Stimulated activated CD8-positive, alpha-beta memory T cell treated with anti-CD3 and anti-CD28 coated beads, Interleukin-7, amount 100 ng/mL, for 48 hours (primary cell): ENCODE measurements around the gene CNIH3.

Experiments used
- DNase-seq, 2 donors: peaks; one replicate each; pipeline ENCODE4 v3.0.0-alpha.2; 2020; ENCODE audit warnings: low read depth in 1 of 2; ENCODE audit errors: extremely low read depth in 1 of 2

CNIH3 gene

DNA sequence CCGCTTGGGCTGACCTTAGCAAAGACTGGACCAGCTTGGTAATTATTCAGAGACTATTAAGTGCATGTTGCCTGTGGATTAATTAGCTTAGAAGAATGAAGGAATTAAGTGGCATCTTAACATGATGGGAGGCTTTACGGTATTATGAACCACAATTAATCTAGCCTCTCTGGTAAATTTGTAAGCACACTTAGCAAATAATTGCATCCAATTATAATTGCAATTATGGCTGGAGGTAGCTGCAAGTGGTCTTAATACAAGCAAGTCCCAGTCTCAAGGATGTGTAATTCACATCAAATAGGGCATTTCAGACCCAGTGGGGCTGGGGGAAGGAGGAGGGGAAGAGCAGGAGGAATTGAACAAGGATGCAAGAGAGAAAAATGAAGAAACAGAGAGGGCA is 151.6 kb downstream of the CNIH3 start:
- DNase-seq: no peak

GRCh38 chr1:224768971-224769370 is 152.9 kb downstream of the CNIH3 start:
- DNase-seq: no peak

DNA sequence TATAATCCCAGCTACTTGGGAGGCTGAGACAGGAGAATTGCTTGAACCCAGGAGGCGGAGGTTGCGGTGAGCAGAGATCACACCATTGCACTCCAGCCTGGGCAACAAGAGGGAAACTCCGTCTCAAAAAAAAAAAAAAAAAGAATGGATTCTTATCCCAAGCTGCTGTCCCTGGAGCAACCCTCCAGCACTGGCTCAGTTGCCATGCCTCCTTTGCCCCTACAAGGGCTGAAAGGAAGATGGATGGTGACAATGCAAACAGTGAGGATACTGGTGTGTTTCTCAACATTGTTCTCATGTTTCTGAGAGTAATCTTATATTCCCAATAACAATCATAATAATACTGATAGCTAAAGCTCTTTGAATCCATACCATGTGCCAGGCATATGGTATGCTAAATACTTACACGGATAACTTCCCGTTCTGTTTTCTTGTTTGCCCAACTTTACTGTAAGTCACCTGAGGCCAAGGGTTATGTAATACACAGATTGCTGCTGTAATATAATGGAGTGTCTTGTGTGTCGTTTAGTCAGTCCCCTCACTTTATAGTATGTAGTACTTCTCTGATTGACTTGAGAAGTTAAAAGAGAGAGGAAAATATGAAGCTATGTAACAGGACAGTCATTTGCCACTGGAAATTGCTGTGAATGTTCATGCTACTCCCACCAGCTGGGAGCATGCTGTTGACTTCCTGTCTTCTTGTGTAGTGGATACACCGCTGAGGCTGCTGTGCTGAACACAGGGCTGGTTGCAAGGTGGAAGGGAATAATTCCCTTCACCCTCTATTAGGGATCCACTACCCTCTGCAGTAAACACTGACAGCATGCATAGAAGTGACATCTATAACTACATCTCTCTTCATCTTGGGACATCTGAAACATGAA is 153.6 kb downstream of the CNIH3 start:
- no peak for DNase-seq

DNA sequence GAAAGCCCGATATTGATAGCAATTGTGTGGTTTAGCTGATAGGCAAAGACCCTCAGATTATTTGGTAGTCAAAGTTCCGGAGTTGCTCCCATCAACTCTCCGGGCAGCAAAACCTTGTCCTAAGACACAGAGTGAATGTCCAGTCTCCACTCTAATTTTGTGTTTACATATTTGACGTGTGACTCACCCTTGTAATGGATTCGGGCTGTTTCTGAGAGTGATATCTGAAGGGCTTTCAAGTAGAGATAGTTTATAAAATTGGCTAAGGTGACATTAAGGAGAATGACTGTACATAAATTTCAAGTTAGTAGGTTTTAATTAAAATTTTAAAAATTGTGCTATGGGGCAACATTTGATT is 154.2 kb downstream of the CNIH3 start:
- no peak for DNase-seq

- DNase-seq: no peak
Measured at GRCh38 chr1:224773646-224774045, 157.5 kb downstream of the CNIH3 start.

DNA sequence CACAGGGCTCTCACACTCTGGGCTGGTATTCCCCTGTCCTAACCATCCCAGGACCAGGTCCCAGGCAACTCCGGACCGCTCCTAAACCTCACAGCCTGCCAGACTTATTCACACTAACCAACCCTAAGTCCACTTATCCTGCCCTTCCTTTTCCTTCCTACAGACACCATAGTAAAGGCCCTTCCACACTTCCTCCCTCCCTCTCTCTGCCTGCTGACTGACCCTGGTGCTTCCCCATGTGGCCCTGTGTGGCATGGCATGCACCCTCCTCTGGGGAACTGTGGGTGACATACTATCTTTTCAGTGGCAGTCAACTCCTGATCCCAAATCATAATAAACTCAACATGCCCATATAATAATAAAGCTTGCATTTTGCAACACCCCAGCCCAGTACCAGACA is 158.3 kb downstream of the CNIH3 start:
- no peak for DNase-seq

DNA sequence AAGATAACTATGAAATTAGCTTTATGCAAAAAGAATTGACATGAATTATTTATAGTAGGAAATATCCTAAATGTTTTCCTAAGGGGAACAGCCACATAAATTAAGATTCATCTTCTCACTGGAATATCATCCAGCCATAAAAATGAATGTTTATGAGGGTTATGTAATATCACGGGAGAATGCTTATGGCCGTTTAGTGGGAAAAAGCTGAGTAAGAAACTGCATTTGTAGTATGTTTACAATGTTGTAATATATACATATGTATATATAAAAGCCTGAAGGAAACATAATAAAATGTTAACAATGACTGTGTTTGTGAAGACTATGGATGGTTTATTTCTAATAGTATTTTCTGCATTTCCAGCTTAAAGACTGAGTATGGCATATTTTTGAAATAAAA is 161.1 kb downstream of the CNIH3 start:
- DNase-seq: no peak

DNA sequence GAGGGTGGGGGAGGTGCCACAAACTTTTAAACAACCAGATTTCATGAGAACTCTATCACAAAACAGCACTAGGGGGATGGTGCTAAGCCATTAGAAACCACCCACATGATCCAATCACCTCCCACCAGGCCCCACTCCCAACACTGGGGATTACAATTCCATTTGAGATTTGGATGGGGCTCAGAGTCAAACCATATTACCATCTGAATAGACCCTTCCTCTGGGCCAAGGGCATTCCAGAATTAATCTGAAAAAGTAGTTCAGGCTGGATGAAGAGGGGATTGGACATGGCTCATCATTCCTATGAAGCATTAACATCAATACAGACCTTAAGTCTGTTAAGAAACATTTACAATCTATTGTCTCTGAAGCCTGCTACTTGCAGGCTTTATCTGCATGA is 163.4 kb downstream of the CNIH3 start:
- no peak for DNase-seq

DNA sequence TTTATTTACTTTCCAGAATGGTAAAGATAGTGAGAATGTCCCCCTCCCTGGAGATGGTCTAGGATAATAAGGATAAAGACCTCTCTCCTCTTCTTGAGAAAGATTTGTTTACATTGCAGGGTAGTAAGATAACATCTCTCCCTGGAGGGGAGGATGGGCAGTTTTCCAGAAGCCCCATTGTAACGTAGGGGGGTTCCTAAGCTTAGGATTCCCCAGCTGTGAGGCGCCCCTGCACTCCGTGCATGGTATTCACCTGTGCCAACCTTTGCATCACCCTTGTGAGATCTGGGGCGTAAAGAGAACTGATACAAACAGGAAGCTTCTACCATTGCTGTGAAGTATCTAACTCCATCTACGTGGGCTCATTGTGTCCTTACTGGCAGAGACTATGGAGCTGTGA is 164.6 kb downstream of the CNIH3 start:
- no peak for DNase-seq

- DNase-seq: no peak
Measured at GRCh38 chr1:224781800-224782199, 165.7 kb downstream of the CNIH3 start.

GRCh38 chr1:224782281-224783000 is 166.3 kb downstream of the CNIH3 start:
- no peak for DNase-seq

- no peak for DNase-seq
Measured at GRCh38 chr1:224783006-224783651, 167.0 kb downstream of the CNIH3 start.

DNA sequence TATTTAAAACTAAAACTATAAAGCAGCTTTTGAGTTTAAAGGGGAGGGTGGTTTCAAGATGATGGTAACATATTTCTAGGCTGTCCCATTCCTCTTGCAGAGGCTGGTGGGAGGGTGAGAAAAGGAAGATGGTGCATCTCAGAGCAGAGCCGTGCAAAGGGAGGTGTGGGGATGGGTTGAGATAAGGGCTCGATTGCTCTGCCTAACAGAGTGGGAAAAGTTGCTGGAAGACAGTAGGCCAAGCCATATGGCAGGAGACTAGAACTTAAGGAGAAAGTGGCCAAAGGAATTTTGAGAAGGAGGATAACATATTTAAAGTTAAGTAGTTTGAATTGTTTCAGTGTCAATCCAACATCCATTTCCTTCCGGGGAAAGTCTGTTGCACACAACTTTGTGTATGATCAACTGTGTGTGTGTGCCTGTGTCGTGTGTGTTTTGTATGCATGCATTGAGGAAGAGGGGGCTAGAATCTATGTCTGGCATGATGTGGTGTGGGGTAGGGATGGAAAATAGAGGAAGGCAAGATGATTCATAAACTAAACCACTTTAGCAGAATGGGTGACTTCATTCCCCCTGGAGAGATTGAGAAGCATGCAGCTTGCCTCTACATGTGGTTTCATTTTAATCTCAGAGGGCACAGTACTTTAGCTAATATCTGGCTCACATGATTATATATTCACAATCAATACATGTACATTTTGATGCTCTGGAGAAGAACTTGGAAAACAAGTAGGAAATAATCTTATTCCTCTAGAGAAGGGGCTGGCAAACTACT is 168.3 kb downstream of the CNIH3 start:
- no peak for DNase-seq

- DNase-seq: no peak
Measured at GRCh38 chr1:224785040-224785328, 168.9 kb downstream of the CNIH3 start.

- no peak for DNase-seq
Measured at GRCh38 chr1:224785622-224786021, 169.5 kb downstream of the CNIH3 start.

DNA sequence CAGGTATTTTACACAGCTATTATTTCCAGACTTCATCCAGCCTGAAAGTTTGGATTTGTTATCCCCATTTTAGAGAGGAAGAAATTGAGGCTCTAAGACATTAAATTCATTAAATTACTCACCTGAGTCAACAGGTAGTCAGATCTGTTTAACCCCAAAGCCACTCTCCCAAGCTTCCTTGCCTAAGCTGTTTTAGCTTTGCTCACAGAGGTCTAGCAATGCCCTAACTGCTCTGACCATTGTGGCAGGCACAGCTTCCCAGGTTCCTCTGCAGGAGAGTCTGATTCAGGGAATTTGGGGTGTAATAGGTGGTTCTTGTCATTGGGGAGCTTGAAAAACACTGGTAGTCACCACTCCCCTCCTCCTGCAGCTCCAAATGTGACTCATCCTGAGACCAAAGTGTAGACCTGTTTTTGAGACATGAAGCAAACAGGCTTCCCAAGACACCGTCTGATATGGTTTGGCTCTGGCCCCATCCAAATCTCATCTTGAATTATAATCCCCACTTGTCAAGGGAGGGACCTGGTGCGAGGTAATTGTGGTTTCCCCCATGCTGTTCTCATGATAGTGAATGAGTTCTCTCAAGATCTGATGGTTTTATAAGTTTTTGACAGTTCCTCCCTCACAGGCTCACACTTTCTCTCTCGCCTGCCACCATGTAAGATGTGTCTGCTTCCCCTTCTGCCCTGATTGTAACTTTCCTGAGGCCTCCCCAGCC is 170.6 kb downstream of the CNIH3 start:
- DNase-seq: no peak

GRCh38 chr1:224789311-224789710 is 173.2 kb downstream of the CNIH3 start:
- no peak for DNase-seq
